Hepatocyte (in vitro differentiated cells): Measurements from ENCODE around the gene ZNF814. TPM values are rescaled to one million over a fixed set of nuclear protein-coding genes. Genes with fewer than 3 reads are reported as not detected.

Experiments
- DNase-seq: peaks from one replicate; pipeline ENCODE4 v3.0.0-alpha.2; 2016; ENCODE audit warnings: low spot score
- H2AFZ ChIP-seq: fragments of 200-600 bp; sonication (generic); 2 replicates; pipeline ENCODE4 v1.6.0; 2016; ENCODE audit warnings: antibody characterized with exemption, mild to moderate bottlenecking
- H3K27ac ChIP-seq: fragments of 200-600 bp; sonication (generic); 2 replicates; pipeline ENCODE4 v1.5.1; 2016; ENCODE audit warnings: mild to moderate bottlenecking
- H3K27me3 ChIP-seq: fragments of 200-600 bp; sonication (generic); 2 replicates; pipeline ENCODE4 v1.6.1; 2016
- H3K36me3 ChIP-seq: fragments of 200-600 bp; sonication (generic); replicated peaks from 2 replicates; pipeline ENCODE4 v1.5.1; 2016; ENCODE audit warnings: low read depth; ENCODE audit not compliant: insufficient read depth
- H3K4me1 ChIP-seq: fragments of 200-600 bp; sonication (generic); 2 replicates; pipeline ENCODE4 v1.5.1; 2016; ENCODE audit warnings: mild to moderate bottlenecking, moderate library complexity; ENCODE audit not compliant: insufficient read depth
- H3K4me2 ChIP-seq: fragments of 200-600 bp; sonication (generic); 2 replicates; pipeline ENCODE4 v1.6.0; 2016
- H3K4me3 ChIP-seq: fragments of 200-600 bp; sonication (generic); 2 replicates; pipeline ENCODE4 v1.5.1; 2016; ENCODE audit warnings: mild to moderate bottlenecking
- H3K79me2 ChIP-seq: fragments of 200-600 bp; sonication (generic); 2 replicates; pipeline ENCODE4 v1.6.0; 2017; ENCODE audit warnings: mild to moderate bottlenecking
- H3K9me2 ChIP-seq: fragments of 200-600 bp; sonication (generic); replicated peaks from 2 replicates; pipeline ENCODE4 v1.6.0; 2017; ENCODE audit warnings: mild to moderate bottlenecking; ENCODE audit not compliant: insufficient read depth
- H3K9me3 ChIP-seq: fragments of 200-600 bp; sonication (generic); 2 replicates; pipeline ENCODE4 v1.5.1; 2016; ENCODE audit warnings: low read depth, mild to moderate bottlenecking
- H4K20me1 ChIP-seq: fragments of 200-600 bp; sonication (generic); 2 replicates; pipeline ENCODE4 v1.6.0; 2016; ENCODE audit warnings: mild to moderate bottlenecking; ENCODE audit not compliant: insufficient read depth, poor library complexity, severe bottlenecking
- CTCF ChIP-seq: fragments of 200-600 bp; sonication (generic); IDR thresholded peaks from 2 replicates; pipeline ENCODE4 v1.5.1; 2016; ENCODE audit warnings: antibody characterized with exemption, mild to moderate bottlenecking; ENCODE audit not compliant: poor library complexity
- EZH2 ChIP-seq: fragments of 200-600 bp; sonication (generic); IDR thresholded peaks from 2 replicates; pipeline ENCODE4 v1.6.1; 2016; ENCODE audit warnings: antibody characterized with exemption, mild to moderate bottlenecking, borderline replicate concordance
- EZH2phosphoT487 ChIP-seq: fragments of 200-600 bp; sonication (generic); IDR thresholded peaks from one replicate; pipeline ENCODE4 v1.6.1; 2018; ENCODE audit warnings: antibody characterized with exemption, mild to moderate bottlenecking, low read depth, moderate library complexity; ENCODE audit not compliant: unreplicated experiment, severe bottlenecking
- WGBS: methylation state at CpG from one replicate; pipeline ENCODE4 v1.1.6; 2016; ENCODE audit warnings: low lambda C conversion rate; ENCODE audit errors: missing lambda C conversion rate; 5-methylcytosine and 5-hydroxymethylcytosine counted together
- polyA plus RNA-seq: library from polyadenylated mRNA; unstranded; fragments of >200 nt; fragmentation: Nextera tagmentation; extraction: Ambion mirVana; gene quantifications from 2 replicates; pipeline ENCODE4 v1.2.1, GENCODE V29; 2016
- total RNA-seq: library from RNA; depleted of rRNA; stranded (reverse); fragments of >200 nt; gene quantifications from 2 replicates; pipeline ENCODE4 v1.2.3, GENCODE V29; 2014

Gene ZNF814
- total and polyA plus RNA-seq, 2 experiments from 2014 or later, result 16.1 to 19.2 TPM

GRCh38 chr19:57817976-57818375 is 70.9 kb downstream of the ZNF814 start:
- Histone ChIP-seq H3K27ac (no peak overlapping the region), H2AFZ (no peak overlapping the region), H4K20me1 (no peaks in the 10 kb centered on the region), H3K4me3 (no peak overlapping the region), H3K4me2 (no peak overlapping the region), H3K4me1 (peaks cover 32% of the 10 kb centered on the region), H3K9me2 (no peaks in the 10 kb centered on the region), H3K36me3 (no peaks in the 10 kb centered on the region), H3K79me2 (peaks cover 59% of the 10 kb centered on the region), H3K9me3 (no peaks in the 10 kb centered on the region), H3K27me3 (no peaks in the 10 kb centered on the region)
- TF ChIP-seq EZH2 (no peak), EZH2phosphoT487 (no peak), CTCF (no peak)
- 94% methylated on average over 14 of the region's 14 CpGs for WGBS
- DNase-seq, result no peak

- Histone ChIP-seq H3K9me3 (no peaks in the 10 kb centered on the region), H3K27me3 (no peaks in the 10 kb centered on the region), H3K9me2 (no peaks in the 10 kb centered on the region), H3K79me2 (peaks cover 57% of the 10 kb centered on the region), H2AFZ (no peak overlapping the region), H4K20me1 (no peaks in the 10 kb centered on the region), H3K4me3 (no peak overlapping the region), H3K4me2 (no peak overlapping the region), H3K4me1 (peaks cover 30% of the 10 kb centered on the region), H3K36me3 (no peaks in the 10 kb centered on the region), H3K27ac (no peak overlapping the region)
- 87% methylated on average over 6 of the region's 7 CpGs for WGBS
- DNase-seq, result no peak
- TF ChIP-seq EZH2, result no peak
- TF ChIP-seq EZH2phosphoT487, result no peak
- TF ChIP-seq CTCF, result no peak
These were observed 72.2 kb downstream of the ZNF814 start for GRCh38 chr19:57816652-57817051.

- H2AFZ ChIP-seq, result no peak overlapping the region
- peaks cover 21% of the 10 kb centered on the region for H3K4me1 ChIP-seq
- H3K27me3 ChIP-seq, result no peaks in the 10 kb centered on the region
- no peaks in the 10 kb centered on the region for H3K9me3 ChIP-seq
- TF ChIP-seq EZH2phosphoT487, result no peak
- H3K9me2 ChIP-seq, result no peaks in the 10 kb centered on the region
- no peak for DNase-seq
- WGBS, result 70% methylated on average over 17 of the region's 17 CpGs
- no peaks in the 10 kb centered on the region for H4K20me1 ChIP-seq
- peaks cover 48% of the 10 kb centered on the region for H3K79me2 ChIP-seq
- peak overlapping the region; percentile 76 for H3K4me2 ChIP-seq
- H3K4me3 ChIP-seq, result no peak overlapping the region
- H3K27ac ChIP-seq, result peak overlapping the region; percentile 74
- no peaks in the 10 kb centered on the region for H3K36me3 ChIP-seq
These were observed 73.4 kb downstream of the ZNF814 start for GRCh38 chr19:57815247-57816075.

GRCh38 chr19:57814505-57815246 is 74.2 kb downstream of the ZNF814 start, which contains the start of gene ZNF552:
Gene ZNF552, minus strand, starts transcription at chr19:57814913. Its CDS starts 170 bp downstream, at chr19:57814743.
- WGBS, result 3% methylated on average over 50 of the region's 50 CpGs
- no peaks in the 10 kb centered on the region for H4K20me1 ChIP-seq
- peaks cover 29% of the 10 kb centered on the region for H3K4me1 ChIP-seq
- TF ChIP-seq CTCF (no peak), EZH2 (no peak), EZH2phosphoT487 (no peak)
- H3K4me3 ChIP-seq, result peak within 1 kb of the TSS; percentile 70
- no peaks in the 10 kb centered on the region for H3K9me2 ChIP-seq
- no peaks in the 10 kb centered on the region for H3K36me3 ChIP-seq
- H2AFZ ChIP-seq, result peak within 1 kb of the TSS; percentile 45
- peak; percentile 94 for DNase-seq
- H3K4me2 ChIP-seq, result peak within 1 kb of the TSS; percentile 76
- peak within 1 kb of the TSS; percentile 90 for H3K27ac ChIP-seq
- peaks cover 44% of the 10 kb centered on the region for H3K79me2 ChIP-seq
- no peaks in the 10 kb centered on the region for H3K27me3 ChIP-seq
- no peaks in the 10 kb centered on the region for H3K9me3 ChIP-seq
